ENCODE results near the gene SND1.

The SND1 gene

DNA sequence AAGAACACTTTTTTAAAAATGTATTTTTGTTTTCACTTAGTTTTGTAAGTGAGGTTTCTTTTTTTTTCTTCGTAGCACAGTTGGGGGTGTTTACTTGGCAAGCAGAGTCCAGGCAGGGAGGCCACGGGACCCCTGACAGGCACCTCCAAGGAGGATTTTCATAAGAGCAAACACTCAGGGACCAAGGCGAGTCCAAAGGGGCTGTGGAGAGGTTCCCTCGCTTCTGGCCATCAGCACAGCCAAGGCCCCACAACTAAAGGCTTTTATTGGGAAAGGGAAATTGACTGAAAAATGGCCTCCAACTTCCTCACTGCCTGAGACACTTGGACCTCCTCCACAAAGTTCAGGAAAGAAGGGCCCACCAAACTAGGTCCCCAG lies 205.5 kb downstream of the SND1 start:
- no peak overlapping the region for H3K4me3 ChIP-seq (replicated peaks; ENCODE audit: low read depth, low read length)
- TF ChIP-seq, protein P1, sequence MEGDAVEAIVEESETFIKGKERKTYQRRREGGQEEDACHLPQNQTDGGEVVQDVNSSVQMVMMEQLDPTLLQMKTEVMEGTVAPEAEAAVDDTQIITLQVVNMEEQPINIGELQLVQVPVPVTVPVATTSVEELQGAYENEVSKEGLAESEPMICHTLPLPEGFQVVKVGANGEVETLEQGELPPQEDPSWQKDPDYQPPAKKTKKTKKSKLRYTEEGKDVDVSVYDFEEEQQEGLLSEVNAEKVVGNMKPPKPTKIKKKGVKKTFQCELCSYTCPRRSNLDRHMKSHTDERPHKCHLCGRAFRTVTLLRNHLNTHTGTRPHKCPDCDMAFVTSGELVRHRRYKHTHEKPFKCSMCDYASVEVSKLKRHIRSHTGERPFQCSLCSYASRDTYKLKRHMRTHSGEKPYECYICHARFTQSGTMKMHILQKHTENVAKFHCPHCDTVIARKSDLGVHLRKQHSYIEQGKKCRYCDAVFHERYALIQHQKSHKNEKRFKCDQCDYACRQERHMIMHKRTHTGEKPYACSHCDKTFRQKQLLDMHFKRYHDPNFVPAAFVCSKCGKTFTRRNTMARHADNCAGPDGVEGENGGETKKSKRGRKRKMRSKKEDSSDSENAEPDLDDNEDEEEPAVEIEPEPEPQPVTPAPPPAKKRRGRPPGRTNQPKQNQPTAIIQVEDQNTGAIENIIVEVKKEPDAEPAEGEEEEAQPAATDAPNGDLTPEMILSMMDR (IDR thresholded peaks at IDR 0.05; ENCODE audit: insufficient read depth, low read length, poor library complexity, severe bottlenecking): no peak
- no peaks in the 10 kb centered on the region; the same call in 1 of the 2 replicates for H3K36me3 ChIP-seq (ENCODE audit: control insufficient read depth, insufficient read depth, low read length)
- H3K27me3 ChIP-seq (replicated peaks; ENCODE audit: control insufficient read depth, insufficient read depth, low read length): no peaks in the 10 kb centered on the region
- DNase-seq (ENCODE audit: extremely low read depth, insufficient read length): no peak

DNA sequence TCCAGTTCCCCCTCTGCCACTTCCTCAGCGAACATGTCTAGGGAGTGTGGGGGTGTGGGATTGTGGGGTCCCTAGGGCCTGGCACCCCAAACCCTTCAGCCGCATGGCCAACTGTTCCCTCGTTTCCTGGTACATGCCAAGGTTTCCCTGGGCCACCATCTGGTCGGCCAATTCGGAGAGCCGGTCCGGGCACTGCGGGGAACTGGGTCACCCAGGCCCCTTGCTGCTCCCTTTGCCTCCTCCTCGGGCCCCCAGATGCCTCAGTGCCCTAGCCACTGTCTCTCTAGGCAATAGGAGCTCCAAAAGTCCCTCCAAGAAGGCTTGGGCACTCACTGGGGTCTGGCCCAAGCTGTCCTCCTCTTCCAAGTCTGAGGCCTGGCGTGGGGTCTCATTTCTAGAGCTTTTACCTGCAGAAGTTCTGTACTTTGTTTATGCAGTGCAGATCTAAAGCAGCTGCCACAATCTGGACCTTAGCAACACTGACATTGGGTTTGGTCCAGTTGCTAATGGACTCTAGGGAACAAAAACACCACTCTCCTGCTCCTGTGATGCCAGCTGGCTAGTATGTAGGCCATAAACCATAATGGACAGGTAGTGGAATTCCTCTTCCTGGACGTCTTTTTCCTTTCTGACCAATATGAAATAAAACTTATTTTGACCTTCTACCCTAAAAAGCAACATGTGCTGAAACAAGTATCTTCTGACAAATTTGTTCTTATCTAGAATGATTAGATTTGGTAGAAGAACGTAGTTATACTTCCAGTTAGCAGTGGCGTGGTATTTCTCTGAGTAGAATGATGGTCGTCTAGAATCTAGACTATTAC lies 206.3 kb downstream of the SND1 start:
- TF ChIP-seq, protein P1 (IDR thresholded peaks at IDR 0.05; ENCODE audit: insufficient read depth, low read length, poor library complexity, severe bottlenecking): no peak
- DNase-seq (ENCODE audit: extremely low read depth, insufficient read length): no peak
- H3K36me3 ChIP-seq (ENCODE audit: control insufficient read depth, insufficient read depth, low read length): peaks cover 2% of the 10 kb centered on the region
- H3K4me3 ChIP-seq (replicated peaks; ENCODE audit: low read depth, low read length): no peak overlapping the region
- H3K27me3 ChIP-seq (replicated peaks; ENCODE audit: control insufficient read depth, insufficient read depth, low read length): no peaks in the 10 kb centered on the region

DNA sequence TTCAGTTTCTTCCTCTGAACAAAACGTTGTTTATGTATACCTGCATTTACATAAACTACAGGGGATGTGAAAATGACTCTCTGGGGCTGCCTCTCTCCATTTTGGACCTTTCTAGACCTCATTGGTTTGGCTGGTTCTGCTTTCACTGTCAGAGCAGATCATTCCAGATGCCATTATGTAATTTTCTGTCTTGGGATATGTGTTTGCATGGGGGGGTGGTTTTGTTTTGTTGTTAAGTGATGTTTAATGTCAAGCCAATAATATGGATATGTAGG lies 206.9 kb downstream of the SND1 start:
- TF ChIP-seq, protein P1 (IDR thresholded peaks at IDR 0.05; ENCODE audit: insufficient read depth, low read length, poor library complexity, severe bottlenecking): no peak
- H3K36me3 ChIP-seq (ENCODE audit: control insufficient read depth, insufficient read depth, low read length): peaks cover 2% of the 10 kb centered on the region
- no peak overlapping the region for H3K4me3 ChIP-seq (replicated peaks; ENCODE audit: low read depth, low read length)
- H3K27me3 ChIP-seq (replicated peaks; ENCODE audit: control insufficient read depth, insufficient read depth, low read length): no peaks in the 10 kb centered on the region
- no peak for DNase-seq (ENCODE audit: extremely low read depth, insufficient read length)

DNA sequence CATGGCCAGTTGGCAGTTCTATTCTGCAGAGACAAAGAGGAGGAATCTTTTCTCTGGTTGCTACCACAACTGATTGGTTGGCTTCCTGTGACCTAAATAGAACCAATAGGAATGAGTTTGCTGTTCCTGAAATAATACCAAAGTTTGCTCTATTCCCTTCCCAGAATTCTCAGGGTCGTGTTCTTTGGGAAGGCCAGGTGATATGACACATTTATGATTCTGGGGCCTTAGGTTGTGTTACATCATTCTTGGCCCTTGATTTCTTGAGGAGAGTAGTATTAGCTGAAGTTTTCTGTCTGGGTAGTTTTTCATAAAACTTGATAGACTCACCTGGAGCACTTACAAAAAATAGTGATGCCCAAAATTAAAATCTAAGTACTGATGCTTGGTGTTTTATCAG lies 207.3 kb downstream of the SND1 start:
- H3K36me3 ChIP-seq (ENCODE audit: control insufficient read depth, insufficient read depth, low read length): peaks cover 2% of the 10 kb centered on the region; the same call in 1 of the 2 replicates
- DNase-seq (ENCODE audit: extremely low read depth, insufficient read length): no peak
- TF ChIP-seq, protein P1 (IDR thresholded peaks at IDR 0.05; ENCODE audit: insufficient read depth, low read length, poor library complexity, severe bottlenecking): no peak
- no peak overlapping the region for H3K4me3 ChIP-seq (replicated peaks; ENCODE audit: low read depth, low read length)
- no peaks in the 10 kb centered on the region for H3K27me3 ChIP-seq (replicated peaks; ENCODE audit: control insufficient read depth, insufficient read depth, low read length)

DNA sequence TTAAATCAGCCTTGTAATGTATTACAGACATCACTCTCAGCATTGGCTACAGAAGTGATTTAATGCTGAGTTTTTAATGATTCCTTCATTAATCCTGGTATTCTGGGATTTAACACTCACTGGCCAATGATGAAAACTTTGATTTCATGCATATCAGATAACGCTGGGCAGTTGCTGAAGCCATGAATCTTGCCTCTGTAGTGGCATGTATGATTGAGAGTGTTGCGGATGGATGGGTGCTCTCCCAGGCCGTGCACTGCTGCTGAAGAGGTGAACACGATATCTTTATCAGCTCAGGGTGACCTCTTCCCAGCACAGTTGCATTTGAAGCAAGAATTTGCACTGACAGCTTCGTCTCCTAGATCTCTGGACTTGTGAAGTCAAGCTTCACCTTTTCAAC lies 210.5 kb downstream of the SND1 start:
- no peak overlapping the region for H3K4me3 ChIP-seq (replicated peaks; ENCODE audit: low read depth, low read length)
- DNase-seq (ENCODE audit: extremely low read depth, insufficient read length): no peak
- H3K27me3 ChIP-seq (replicated peaks; ENCODE audit: control insufficient read depth, insufficient read depth, low read length): no peaks in the 10 kb centered on the region
- TF ChIP-seq, protein P1 (IDR thresholded peaks at IDR 0.05; ENCODE audit: insufficient read depth, low read length, poor library complexity, severe bottlenecking): no peak
- H3K36me3 ChIP-seq (ENCODE audit: control insufficient read depth, insufficient read depth, low read length): peaks cover 2% of the 10 kb centered on the region; the same call in 1 of the 2 replicates
